K562 (cell line): Measurements from ENCODE around the gene PRDM15. TPM values are rescaled to one million over a fixed set of nuclear protein-coding genes. Genes with fewer than 3 reads are reported as not detected.

Experiments used
- ATAC-seq: fragments of 200-7000 bp; cut with Tn5 transposase; 3 replicates; pipeline ENCODE4 v1.9.1; 2020; ENCODE audit warnings: moderate library complexity
- BruUV-seq: library from RNA; stranded (reverse); fragments of 400-500 nt; replicated peaks from 2 replicates; lab custom pipeline; 2021; lab: Mats Ljungman, UMichigan
- CTCF ChIA-PET: fragments of 300-600 bp; formaldehyde crosslinking; extraction: SDS; loops from one replicate; lab custom pipeline; 2021; ENCODE audit warnings: low intra/inter-chr PET ratio; lab: Yijun Ruan, JAX
- POLR2A ChIA-PET: fragments of 300-600, 350-650 bp; sonication (Branson Sonifier 250); formaldehyde crosslinking; extraction: SDS; loops from one replicate; lab custom pipeline; 2021; ENCODE audit warnings: antibody characterized with exemption, inconsistent platforms; lab: Yijun Ruan, JAX
- DNase-seq, 4 experiments: peaks; one replicate each; pipeline versions ENCODE4 v3.0.0 to v3.0.0-alpha.2; 2011 to 2018; ENCODE audit warnings: low spot score in 3 of 4, mixed read lengths in 3 of 4; ENCODE audit errors: extremely low read depth in 1 of 4
- FAIRE-seq: peaks from 2 replicates; lab custom pipeline; 2011; peaks lifted over from hg19 to GRCh38; lab: Jason Lieb, UNC
- H2AFZ ChIP-seq: 2 replicates; pipeline ENCODE4 v1.6.0; 2011; ENCODE audit warnings: low read depth, low read length, control low read depth, inconsistent platforms
- H3K27ac ChIP-seq: fragments of 200-600 bp; 3 replicates; pipeline ENCODE4 v1.8.0; 2011; ENCODE audit warnings: low read depth, mild to moderate bottlenecking, control low read depth, inconsistent platforms, low read length, moderate library complexity, mixed read lengths; ENCODE audit errors: extremely low read depth
- H3K27me3 ChIP-seq, 2 experiments: fragments of 300-600 bp in 1 of 2; 2 replicates in 1 of 2; 3 replicates in 1 of 2; pipeline versions ENCODE4 v1.6.0 to v1.8.0; 2011; ENCODE audit warnings: inconsistent platforms in 2 of 2, low read length in 2 of 2, mild to moderate bottlenecking in 1 of 2, mixed read lengths in 1 of 2, moderate library complexity in 1 of 2; ENCODE audit not compliant: control insufficient read depth in 2 of 2, insufficient read depth in 2 of 2
- H3K36me3 ChIP-seq: fragments of 300-600 bp; 3 replicates; pipeline ENCODE4 v1.8.0; 2011; ENCODE audit warnings: mild to moderate bottlenecking, low read length, inconsistent platforms; ENCODE audit not compliant: control insufficient read depth, insufficient read depth
- H3K4me1 ChIP-seq, 2 experiments: fragments of 200-600 bp in 1 of 2; replicated peaks in 1 of 2; 2 replicates in 1 of 2; 3 replicates in 1 of 2; pipeline versions ENCODE4 v1.5.1 to v1.8.0; 2011; ENCODE audit warnings: inconsistent platforms in 2 of 2, low read length in 2 of 2, mild to moderate bottlenecking in 1 of 2, mixed read lengths in 1 of 2, moderate library complexity in 1 of 2; ENCODE audit not compliant: control insufficient read depth in 2 of 2, insufficient read depth in 2 of 2
- H3K4me2 ChIP-seq: 2 replicates; pipeline ENCODE4 v1.6.1; 2011; ENCODE audit warnings: low read length, control low read depth, inconsistent platforms, mixed read lengths; ENCODE audit not compliant: insufficient read depth
- H3K4me3 ChIP-seq: fragments of 200-600 bp; sonication (generic), shearing (Covaris generic); 2 replicates; pipeline ENCODE4 v1.5.1; 2016; ENCODE audit warnings: control low read depth, inconsistent platforms
- H3K79me2 ChIP-seq: fragments of 200-600 bp; 3 replicates; pipeline ENCODE4 v1.8.0; 2011; ENCODE audit warnings: low read length, inconsistent platforms; ENCODE audit not compliant: control insufficient read depth, insufficient read depth
- H3K9ac ChIP-seq, 2 experiments: 2 replicates each; pipeline versions ENCODE4 v1.6.0 to v1.6.1; 2011; ENCODE audit warnings: low read depth in 2 of 2, low read length in 2 of 2, control low read depth in 1 of 2, inconsistent platforms in 1 of 2, mild to moderate bottlenecking in 1 of 2, mixed read lengths in 1 of 2; ENCODE audit not compliant: insufficient read depth in 1 of 2
- H3K9me1 ChIP-seq: one replicate; pipeline ENCODE4 v1.6.0; 2011; ENCODE audit warnings: inconsistent platforms, mild to moderate bottlenecking, low read length, moderate library complexity; ENCODE audit not compliant: control insufficient read depth, insufficient read depth
- H3K9me3 ChIP-seq: replicated peaks from 2 replicates; pipeline ENCODE4 v1.5.1; 2011; ENCODE audit warnings: low read depth, low read length, inconsistent platforms; ENCODE audit not compliant: control insufficient read depth, insufficient read depth
- H4K20me1 ChIP-seq: replicated peaks from 2 replicates; pipeline ENCODE4 v1.6.1; 2011; ENCODE audit warnings: low read length, inconsistent platforms, mixed read lengths; ENCODE audit not compliant: control insufficient read depth, insufficient read depth
- WGBS: fragments of 100-300 bp; shearing (Covaris generic); methylation state at CpG from one replicate; pipeline ENCODE4 v1.1.6; 2016; ENCODE audit warnings: low coverage, mixed read lengths; ENCODE audit not compliant: insufficient coverage; ENCODE audit errors: missing lambda C conversion rate; 5-methylcytosine and 5-hydroxymethylcytosine counted together
- in situ Hi-C: fragments of 300-500 bp; cut with MboI; formaldehyde crosslinking; loops from 4 replicates; pipeline ENCODE4 v1.15.0; 2018; ENCODE audit warnings: inconsistent platforms, mixed read lengths
- intact Hi-C: fragments of 100-400 bp; cut with micrococcal nuclease; formaldehyde crosslinking; loops from 2 replicates; pipeline ENCODE4 v1.14.2; 2022
- polyA plus RNA-seq, 8 experiments: library from polyadenylated mRNA; depleted of rRNA in 4 of 8; stranded (reverse) in 5 of 8; unstranded in 3 of 8; fragments of >200 nt; fragmentation: Nextera tagmentation in 2 of 8; fragmentation: Illumina TruSeq in 1 of 8; extraction: Ambion mirVana in 2 of 8; extraction: Trizol in 1 of 8; gene quantifications; 2 replicates each; pipeline versions ENCODE4 v1.2.1 to v1.2.3, GENCODE V29; 2011 to 2014; ENCODE audit warnings: inconsistent platforms in 1 of 8, missing spikeins in 1 of 8
- total RNA-seq, 7 experiments: library from RNA; depleted of rRNA in 6 of 7; stranded (reverse); fragments of >200 nt in 6 of 7; fragmentation: Illumina TruSeq in 2 of 7; extraction: Trizol in 2 of 7; gene quantifications; 2 replicates each; pipeline versions ENCODE4 v1.2.1 to v1.2.3, GENCODE V29; 2011 to 2021; ENCODE audit warnings: low replicate concordance in 1 of 7
- TF ChIP-seq, protein P1 (sequence below): sonication (generic); formaldehyde crosslinking; IDR thresholded peaks from 2 replicates; pipeline ENCODE4 v1.8.1; 2022; ENCODE audit warnings: missing genetic modification reagents
- TF ChIP-seq, protein P2 (sequence below), 3 experiments: IDR thresholded peaks in 2 of 3; conservative IDR thresholded peaks in 1 of 3; 2 replicates each; pipeline ENCODE4 v1.5.1; 2011 to 2012; ENCODE audit warnings: low read length in 3 of 3, mild to moderate bottlenecking in 3 of 3, control low read depth in 2 of 3, improper control_type of control experiment in 1 of 3, inconsistent platforms in 1 of 3, low read depth in 1 of 3, mixed read lengths in 1 of 3, moderate library complexity in 1 of 3; ENCODE audit not compliant: insufficient read depth in 2 of 3

PRDM15 gene
- total and polyA plus RNA-seq, 9 of the 15 experiments (the other 6 are each of a cell fraction or from before 2014, with no cell fraction given): 0.93 to 9.2 (median 6.2) TPM

DNA sequence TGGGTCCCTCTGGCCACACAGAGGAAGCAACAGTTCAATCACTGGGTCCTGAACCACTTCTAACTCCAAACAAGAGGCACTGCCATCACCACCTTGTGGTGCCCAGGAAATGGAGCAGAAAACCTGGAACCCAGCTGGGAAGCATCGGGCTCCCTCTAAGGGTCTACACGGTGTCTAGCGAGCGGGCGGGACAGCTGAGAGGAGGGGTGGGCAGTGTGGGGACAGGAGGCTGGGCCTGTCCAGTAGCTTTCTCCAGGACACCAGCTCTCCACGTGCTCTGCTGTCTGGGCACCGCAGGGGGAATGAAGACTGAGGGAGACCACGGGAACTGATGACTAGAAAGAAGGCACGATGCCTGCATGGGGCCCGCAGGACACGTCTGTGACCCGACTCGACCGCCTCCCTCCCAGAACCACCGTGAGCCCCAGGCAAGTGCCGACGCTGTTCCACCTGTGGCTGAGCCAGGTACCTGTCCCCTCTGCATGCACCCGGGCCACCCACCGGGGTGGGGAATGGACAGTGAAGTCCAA, 5.4 kb upstream of the PRDM15 start:
- Histone ChIP-seq H3K27me3 (no peaks in the 10 kb centered on the region), H4K20me1 (no peaks in the 10 kb centered on the region), H3K9me1 (no peaks in the 10 kb centered on the region), H3K36me3 (no peaks in the 10 kb centered on the region; the same call in 2 of the 3 replicates), H2AFZ (no peak overlapping the region), H3K79me2 (peaks cover under 1% of the 10 kb centered on the region; the same call in 1 of the 3 replicates), H3K4me2 (no peak overlapping the region), H3K4me3 (no peak overlapping the region), H3K27ac (no peak overlapping the region), H3K4me1 (peaks cover 4 to 5% of the 10 kb centered on the region in 2 experiments; a peak in 3 of 5 replicates), H3K9me3 (no peaks in the 10 kb centered on the region)
- ATAC-seq: no peak
- POLR2A ChIA-PET: interaction anchor here (0.7 to 1.1 kb wide), 2 partner anchors 11 to 83 kb away, joined by 3 read pairs; no protein-coding TSS in a partner anchor
- no peak for DNase-seq
- 71% methylated on average over 13 of the region's 19 CpGs for WGBS
- no TSS peak for BruUV-seq
- FAIRE-seq: no peak
- CTCF ChIA-PET: no interaction called here
- in situ Hi-C loops (no loop called here), intact Hi-C loops (no loop called here)
- TF ChIP-seq, protein P1, sequence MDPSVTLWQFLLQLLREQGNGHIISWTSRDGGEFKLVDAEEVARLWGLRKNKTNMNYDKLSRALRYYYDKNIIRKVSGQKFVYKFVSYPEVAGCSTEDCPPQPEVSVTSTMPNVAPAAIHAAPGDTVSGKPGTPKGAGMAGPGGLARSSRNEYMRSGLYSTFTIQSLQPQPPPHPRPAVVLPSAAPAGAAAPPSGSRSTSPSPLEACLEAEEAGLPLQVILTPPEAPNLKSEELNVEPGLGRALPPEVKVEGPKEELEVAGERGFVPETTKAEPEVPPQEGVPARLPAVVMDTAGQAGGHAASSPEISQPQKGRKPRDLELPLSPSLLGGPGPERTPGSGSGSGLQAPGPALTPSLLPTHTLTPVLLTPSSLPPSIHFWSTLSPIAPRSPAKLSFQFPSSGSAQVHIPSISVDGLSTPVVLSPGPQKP: no peak
- TF ChIP-seq, protein P2, sequence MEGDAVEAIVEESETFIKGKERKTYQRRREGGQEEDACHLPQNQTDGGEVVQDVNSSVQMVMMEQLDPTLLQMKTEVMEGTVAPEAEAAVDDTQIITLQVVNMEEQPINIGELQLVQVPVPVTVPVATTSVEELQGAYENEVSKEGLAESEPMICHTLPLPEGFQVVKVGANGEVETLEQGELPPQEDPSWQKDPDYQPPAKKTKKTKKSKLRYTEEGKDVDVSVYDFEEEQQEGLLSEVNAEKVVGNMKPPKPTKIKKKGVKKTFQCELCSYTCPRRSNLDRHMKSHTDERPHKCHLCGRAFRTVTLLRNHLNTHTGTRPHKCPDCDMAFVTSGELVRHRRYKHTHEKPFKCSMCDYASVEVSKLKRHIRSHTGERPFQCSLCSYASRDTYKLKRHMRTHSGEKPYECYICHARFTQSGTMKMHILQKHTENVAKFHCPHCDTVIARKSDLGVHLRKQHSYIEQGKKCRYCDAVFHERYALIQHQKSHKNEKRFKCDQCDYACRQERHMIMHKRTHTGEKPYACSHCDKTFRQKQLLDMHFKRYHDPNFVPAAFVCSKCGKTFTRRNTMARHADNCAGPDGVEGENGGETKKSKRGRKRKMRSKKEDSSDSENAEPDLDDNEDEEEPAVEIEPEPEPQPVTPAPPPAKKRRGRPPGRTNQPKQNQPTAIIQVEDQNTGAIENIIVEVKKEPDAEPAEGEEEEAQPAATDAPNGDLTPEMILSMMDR (IDR thresholded peaks at IDR 0.05 in 2 of 3, conservative IDR thresholded peaks at IDR 0.05 in 1 of 3; ENCODE audit: insufficient read depth in 2 of 3, low read depth in 1 of 3, low read length in 3 of 3): 0 out of 6 replicates have a peak, but pooled peaks of 1 of the 3 experiments have one; percentile 12
- TF ChIP-seq, all 486 proteins: peak for 1
- H3K9ac ChIP-seq: no peak overlapping the region
